GM20000 (cell line): ENCODE results near the gene SP4.

ENCODE experiments used
- DNase-seq: peaks from one replicate; pipeline ENCODE4 v3.0.0; 2012; ENCODE audit warnings: low spot score
- CTCF ChIP-seq: IDR thresholded peaks from 2 replicates; pipeline ENCODE4 v1.5.1; 2012; ENCODE audit warnings: mild to moderate bottlenecking, control low read depth; ENCODE audit errors: extremely low read depth, missing control alignments

The SP4 gene

DNA sequence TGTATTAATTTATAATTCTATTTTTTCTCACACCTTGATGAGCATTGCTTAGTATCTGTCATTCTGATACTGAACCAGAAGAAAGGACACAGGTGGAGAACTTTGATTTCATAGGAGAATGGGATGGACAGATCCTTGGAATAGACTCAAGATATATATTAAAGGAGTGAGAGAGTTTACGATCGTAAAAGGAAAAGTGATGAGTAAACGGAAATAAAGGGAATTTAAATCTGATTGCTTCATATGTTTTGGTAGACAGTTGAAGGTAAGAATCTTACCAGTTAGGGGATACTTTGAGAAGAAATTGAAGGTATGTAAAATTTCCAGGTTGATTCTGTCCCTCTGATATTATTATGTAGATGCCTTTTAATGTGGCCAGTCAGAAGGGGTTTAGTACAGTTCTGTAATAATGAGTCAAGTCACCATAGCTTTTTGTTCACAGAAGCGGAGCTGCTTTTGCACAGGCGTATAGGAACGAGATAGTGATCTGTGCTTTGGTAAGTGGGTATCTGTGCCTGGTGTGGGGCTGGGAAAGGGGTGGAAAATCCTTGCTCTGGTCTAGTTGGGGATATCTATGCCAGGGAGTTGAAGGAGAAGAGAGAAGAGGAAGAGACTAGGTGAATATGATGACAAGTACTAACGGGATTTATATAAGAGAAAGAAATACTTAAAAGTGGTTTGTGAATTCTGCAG, 15.4 kb downstream of the SP4 start:
- DNase-seq: no peak
- TF ChIP-seq CTCF: no peak

- no peak for TF ChIP-seq CTCF
- no peak for DNase-seq
Measured at GRCh38 chr7:21448974-21449373, 21.1 kb downstream of the SP4 start.

- no peak for DNase-seq
- no peak for TF ChIP-seq CTCF
Measured at GRCh38 chr7:21450076-21450475, 22.2 kb downstream of the SP4 start.

- DNase-seq: no peak
- no peak for TF ChIP-seq CTCF
Measured at GRCh38 chr7:21450941-21451340, 23.1 kb downstream of the SP4 start.

GRCh38 chr7:21454182-21454581, 26.3 kb downstream of the SP4 start:
- TF ChIP-seq CTCF: no peak
- no peak for DNase-seq

DNA sequence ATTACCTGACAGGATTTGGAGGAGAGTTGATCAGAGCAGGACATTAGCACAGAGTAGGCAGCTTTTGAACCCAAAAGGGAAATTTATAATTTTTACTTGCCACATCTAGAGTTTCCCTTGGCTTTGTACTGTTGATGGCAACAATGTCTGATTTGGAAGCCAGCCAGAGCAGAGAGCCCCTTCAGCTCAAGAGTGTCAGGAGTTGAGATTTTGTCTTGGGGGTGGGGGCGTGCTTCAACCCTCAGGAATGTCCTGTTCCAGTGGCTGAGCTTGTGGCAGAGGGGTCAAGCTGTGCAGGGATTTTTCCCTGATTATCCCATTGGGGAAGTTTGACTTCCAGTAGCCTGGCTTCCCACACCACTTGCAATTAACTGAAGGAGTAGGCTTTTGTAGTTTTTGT, 27.0 kb downstream of the SP4 start:
- DNase-seq: no peak
- no peak for TF ChIP-seq CTCF

DNA sequence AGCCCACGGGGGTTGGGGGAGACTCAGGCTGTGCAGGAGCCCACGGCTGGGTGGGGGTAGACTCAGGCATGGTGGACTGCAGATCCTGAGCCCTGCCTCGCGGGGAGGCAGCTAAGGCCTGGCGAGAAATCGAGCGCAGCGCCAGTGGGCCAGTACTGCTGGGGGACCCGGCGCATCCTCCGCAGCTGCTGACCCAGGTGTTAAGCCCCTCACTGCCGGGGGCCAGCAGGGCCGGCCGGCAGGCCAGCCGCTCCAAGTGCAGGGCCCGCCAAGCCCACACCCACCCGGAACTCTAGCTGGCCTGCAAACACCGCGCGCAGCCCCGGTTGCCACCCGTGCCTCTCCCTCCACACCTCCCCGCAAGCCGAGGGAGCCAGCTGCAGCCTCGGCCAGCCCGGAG, 33.4 kb downstream of the SP4 start:
- TF ChIP-seq CTCF: no peak
- DNase-seq: no peak
